Tracheal epithelial cell (primary cell): ENCODE results near the gene GALNT1. TPM values are rescaled to one million over a fixed set of nuclear protein-coding genes. Genes with fewer than 3 reads are reported as not detected.

Experiments
- total RNA-seq: library from RNA; depleted of rRNA; stranded (reverse); fragments of >200 nt; gene quantifications from 2 replicates; pipeline ENCODE4 v1.2.1, GENCODE V29; 2014

GALNT1 gene
- total RNA-seq = 82.7 and 107 TPM in 2 replicates

GRCh38 chr18:35581546-35581897 lies at the start of gene GALNT1:
GALNT1 (plus strand) TSS chr18:35581740; CDS start chr18:35654663, 72,923 bp downstream.

Other genes with a start within 250 kb of the GALNT1 start
- 28.2 and 33.5 TPM in 2 replicates for gene ZNF24, start 237.3 kb upstream of the GALNT1 start, total RNA-seq
- 0.72 and 1.5 TPM in 2 replicates for gene ZNF396, start 204.4 kb upstream of the GALNT1 start, total RNA-seq
- 5.5 and 7.0 TPM in 2 replicates for gene INO80C, start 83.8 kb upstream of the GALNT1 start, total RNA-seq